HG03175 (cell line): ENCODE measurements around the gene TTLL10.

Source experiments
- ATAC-seq: cut with Tn5 transposase; IDR thresholded peaks from one replicate; pipeline ENCODE4 v1.9.1; 2021; ENCODE audit warnings: mild to moderate bottlenecking, moderate library complexity; ENCODE audit not compliant: unreplicated experiment

The TTLL10 gene

DNA sequence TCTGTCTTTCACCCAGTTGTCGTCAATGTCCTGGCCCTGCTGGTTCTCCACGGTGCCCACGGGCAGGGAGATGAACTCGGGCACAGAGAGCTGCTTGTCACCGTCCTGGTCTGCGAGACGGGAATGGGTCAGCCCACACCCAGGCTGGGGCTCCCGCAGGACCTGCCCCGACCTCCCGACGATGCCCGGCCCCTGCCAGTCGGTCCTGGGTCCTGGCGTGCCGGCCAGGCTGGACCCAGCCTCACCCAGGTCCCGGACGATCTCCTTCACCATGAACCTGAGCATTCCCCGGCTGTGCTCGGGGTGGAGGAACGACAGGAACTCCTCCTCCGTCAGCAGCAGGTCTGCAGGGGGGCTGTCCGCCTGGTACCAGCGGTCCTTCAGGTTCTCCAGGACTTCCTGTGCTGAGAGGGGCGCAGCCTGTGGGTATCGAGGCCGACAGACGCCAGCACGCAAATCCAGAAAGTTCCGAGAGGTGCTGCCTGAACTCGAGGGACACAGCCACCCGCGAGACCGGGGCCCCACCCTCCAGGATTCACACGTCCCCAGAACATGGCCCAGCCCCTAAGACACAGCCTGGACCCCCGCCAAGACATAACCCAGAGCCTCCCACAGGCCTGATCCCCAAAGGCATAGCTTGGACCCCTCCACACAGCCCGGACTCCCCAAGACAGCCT, 45.0 kb downstream of the TTLL10 start:
- ATAC-seq, result no peak

DNA sequence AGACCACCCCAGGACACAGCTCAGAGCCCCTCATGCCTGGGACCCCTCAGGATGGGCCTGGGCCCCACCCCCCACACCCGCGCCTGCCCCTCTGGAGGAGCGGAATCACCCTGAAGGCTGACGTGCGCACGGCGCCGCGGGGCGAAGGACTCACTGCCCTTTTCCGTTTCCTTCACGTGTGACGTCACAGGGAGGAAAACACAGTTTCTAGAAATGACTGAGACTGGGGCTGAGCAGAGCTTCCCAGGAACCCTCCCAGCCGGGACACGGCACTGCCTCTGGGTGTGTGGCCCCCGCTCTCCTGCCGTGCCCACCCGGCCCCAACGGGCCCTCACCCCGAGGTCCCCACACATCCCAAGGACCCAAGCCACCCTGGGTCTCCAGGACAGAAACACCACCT, 45.7 kb downstream of the TTLL10 start:
- no peak for ATAC-seq

DNA sequence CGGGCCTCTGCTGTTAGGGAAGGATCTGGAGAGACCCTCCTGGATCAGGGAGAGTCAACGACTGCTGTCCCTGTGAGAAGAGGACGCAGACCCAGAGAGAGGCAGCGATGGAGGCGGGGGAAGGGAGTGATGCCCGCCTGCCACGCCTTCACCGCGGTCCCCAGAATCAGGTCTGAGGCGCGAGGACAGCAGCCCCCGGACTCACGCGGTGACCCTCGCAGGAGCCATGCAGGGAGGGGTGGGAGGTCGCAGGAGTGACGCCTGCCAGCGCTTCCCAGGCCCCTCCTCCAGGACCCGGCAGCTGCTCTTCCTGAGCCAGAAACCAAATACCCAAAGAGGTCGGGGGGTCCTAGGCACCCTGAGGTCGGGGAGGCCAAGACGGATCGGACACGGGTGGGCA, 46.5 kb downstream of the TTLL10 start:
- no peak for ATAC-seq

DNA sequence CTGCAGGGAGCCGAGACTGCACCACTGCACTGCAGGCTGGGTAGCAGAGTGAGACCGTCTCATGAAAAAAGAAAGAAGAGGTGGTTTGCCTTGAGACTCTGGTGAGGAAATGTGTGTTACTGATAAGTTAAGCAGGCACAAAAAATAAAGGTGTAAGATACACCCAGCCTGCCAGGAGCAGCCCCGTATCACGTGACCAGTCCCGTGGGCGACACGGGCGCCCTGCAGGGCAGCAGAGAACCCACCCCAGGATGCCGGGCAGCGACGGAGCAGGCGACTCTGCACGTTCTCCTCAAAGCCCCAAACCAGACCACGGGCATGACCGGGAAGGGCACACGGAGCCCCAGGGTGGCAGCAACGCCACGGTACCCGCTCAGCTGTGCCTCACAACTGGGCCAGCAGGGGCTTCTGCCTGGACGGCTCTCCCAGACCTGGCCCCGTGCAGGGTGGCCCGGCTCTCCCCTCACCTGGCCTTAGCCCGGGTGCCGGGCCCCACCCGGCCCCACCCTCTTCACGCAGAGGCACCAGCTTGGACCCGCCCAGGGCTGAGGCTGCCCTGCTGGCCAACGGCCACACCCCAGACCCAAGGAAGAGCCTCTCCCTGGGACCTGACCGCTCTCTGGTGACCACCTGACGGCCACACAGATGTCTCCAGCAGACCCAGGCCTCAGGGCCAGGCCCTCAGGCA, 48.4 kb downstream of the TTLL10 start:
- ATAC-seq, result no peak

DNA sequence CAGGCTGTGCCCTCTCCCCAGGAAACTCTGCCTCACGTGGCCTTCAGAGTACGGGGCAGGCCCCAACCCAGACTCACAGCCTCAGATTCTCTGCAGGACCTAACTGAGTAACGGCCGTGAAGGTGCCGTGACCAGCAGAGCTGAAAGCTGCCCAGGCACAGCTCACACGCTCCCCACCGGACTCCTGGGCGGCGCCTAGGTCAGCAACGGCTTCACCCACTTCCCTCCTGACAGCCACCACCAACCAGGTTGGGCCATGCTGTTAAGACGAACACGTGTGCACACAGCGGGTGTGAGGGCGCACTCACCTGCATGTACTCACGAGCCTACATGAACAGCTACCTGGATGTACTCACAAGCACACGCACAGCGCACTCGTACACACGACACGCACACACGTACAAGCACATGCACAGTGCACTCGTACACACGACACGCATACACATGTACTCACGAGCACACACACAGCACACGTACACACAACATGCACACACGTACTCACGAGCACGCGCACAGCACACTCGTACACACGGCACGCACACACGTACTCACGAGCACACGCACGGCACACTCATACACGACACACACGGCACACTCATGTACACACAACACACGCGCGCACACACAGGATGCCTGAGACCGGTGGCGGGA, 49.0 kb downstream of the TTLL10 start:
- ATAC-seq, result no peak

GRCh38 chr1:1223321-1223720, 49.6 kb downstream of the TTLL10 start:
- no peak for ATAC-seq

DNA sequence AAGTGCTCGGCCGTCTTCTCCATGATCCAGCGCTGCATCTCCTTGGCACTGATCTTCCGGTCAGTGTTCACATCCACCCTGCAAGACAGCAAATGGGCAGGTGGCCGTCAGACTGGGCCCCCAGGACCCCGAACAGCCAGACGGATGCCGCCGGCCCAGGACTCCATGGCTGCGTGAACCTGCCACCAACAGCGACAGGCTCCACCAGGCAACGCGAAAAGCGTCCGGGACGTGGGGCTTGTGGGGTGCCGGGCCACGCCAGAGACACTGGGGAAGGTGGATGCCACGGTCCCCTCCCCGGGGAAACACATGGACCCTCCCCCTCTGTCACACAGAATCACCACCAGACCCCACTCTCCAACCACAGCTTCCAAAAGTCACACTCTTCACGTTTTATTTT, 50.2 kb downstream of the TTLL10 start:
- no peak for ATAC-seq

DNA sequence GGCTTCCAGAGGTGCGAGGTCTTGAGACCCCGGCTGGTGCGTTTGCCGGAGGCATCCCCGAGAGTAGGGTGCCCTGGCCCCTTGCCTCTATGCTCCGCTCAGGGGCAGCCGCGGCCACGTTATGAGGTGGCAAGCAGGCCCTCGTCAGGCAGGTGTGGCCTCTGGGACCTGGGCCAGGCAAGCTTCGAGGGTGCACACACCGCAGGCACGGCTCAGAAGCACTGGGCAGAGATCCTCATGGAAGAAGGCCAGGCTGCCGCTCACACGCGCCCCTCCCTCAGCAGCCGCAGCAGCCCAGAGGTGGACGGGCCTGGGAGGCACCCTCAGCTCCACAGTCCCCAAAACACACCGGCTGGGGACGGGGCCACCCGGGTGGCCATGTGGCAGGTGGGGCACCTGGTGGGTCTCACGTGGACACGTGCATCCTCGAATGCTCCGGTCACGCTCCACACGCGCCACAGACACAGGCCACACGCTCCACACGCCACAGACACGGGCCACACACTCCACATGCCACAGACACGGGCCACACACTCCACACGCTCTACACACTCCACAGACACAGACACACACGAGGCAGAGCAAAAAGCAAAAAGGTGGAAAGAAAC, 51.7 kb downstream of the TTLL10 start:
- ATAC-seq, result no peak

- ATAC-seq, result no peak
Observed at GRCh38 chr1:1225913-1226312, 52.2 kb downstream of the TTLL10 start.

DNA sequence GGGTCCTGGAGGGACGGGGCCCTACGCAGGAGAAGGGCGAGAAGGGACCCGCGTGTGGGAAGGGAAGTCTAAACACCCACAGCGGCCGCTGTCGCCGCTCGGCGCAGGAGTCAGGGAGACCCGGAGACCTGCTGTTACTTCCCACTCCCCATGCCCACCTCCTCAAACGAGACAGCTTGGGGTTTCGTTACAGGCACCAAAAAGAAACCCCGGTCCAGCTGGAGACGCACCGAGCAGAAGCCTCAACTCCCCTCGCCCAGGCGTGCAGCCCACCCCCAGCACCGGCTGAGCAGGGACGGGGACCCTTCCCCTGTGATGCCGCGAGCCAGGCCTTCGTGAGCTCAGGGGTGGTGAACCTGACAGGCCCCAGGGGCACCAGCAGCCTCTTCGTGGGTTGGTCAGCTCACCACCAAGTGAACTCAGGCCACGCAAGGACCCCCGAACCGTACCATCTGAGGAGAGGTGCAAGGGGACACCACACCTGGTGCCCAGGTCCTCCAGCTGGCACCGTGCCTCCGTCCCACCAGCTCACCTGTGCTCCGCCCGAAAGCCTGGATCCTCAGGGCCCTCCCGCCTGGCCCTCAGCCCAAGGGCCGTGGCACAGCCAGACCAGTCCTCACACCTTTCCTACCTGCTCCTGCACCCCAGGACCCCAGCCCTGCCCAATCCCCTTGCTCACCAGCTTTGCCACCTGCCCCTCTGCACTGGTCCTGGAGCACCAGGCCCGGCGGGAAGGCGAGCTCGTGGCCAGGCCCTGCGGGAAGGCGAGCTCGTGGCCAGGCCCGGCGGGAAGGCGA, 53.1 kb downstream of the TTLL10 start:
- no peak for ATAC-seq

GRCh38 chr1:1227386-1227785, 53.7 kb downstream of the TTLL10 start:
- ATAC-seq, result no peak

DNA sequence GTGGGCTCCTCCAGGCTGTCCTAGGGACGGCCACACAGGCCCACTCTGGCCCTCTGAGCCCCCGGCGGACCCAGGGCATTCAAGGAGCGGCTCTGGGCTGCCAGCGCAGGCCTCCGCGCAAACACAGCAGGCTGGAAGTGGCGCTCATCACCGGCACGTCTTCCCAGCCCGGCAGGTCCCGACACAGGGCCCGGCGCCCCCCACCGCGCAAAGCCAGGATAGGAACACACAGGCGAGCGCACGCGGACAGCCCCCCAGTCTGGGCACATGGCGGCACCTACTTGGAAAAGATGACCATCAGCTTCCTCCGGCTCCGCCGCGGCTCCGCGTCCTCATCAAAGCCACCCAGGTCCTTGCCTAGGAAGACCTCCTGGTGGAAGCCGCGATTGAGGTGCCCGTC, 54.5 kb downstream of the TTLL10 start:
- ATAC-seq, result no peak

DNA sequence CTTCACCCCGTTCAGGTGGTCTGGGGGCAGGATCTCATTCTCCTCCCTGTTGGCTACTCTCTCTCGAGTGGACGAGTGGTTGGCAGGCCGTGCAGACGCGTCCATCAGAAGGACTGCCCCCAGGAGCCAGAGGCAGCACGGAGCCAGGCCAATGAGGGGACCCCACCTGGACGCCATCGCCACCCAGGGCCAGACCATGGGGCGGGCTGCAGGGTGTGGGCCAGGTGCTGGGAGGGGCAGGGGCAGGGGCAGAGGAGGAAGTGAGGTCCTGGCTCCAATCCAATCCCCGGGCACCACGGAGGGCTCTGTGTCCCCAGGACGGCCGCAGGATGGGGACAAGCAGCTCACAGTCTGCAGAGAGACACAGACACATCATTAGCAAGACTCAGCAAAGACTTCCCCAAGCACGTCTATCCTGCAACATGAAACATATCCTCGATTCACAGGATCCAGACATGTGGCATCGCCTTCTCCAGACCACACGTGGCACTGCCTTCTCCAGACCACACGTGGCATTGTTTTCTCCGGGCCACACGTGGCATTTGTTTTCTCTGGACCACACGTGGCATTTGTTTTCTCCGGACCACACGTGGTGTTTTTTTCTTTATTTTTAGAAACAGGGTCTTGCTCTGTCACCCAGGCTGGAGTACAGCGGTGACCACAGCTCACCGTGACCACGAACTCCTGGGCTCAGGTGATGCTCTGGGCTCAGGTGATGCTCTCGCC, 55.1 kb downstream of the TTLL10 start:
- no peak for ATAC-seq

DNA sequence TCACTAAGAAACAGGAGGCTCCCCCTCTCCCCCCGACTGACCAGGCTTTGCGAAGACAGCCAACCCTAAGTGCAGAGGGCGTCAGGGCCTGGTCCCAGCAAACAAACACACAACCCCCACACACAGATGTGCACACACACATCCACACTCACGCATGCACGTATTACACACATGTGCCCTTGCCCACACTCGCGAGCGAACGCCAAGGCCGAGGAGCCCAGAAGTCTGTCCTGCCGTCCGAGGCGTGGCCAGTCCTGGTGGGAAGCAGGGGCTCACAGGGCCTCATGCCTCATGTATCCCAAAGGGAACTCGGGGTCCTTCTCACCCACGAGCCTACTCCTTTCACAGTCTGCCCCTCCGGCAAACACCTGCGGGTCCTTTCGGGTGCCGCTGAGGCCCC, 56.1 kb downstream of the TTLL10 start:
- ATAC-seq, result no peak

GRCh38 chr1:1230656-1231399, 57.1 kb downstream of the TTLL10 start:
- no peak for ATAC-seq

DNA sequence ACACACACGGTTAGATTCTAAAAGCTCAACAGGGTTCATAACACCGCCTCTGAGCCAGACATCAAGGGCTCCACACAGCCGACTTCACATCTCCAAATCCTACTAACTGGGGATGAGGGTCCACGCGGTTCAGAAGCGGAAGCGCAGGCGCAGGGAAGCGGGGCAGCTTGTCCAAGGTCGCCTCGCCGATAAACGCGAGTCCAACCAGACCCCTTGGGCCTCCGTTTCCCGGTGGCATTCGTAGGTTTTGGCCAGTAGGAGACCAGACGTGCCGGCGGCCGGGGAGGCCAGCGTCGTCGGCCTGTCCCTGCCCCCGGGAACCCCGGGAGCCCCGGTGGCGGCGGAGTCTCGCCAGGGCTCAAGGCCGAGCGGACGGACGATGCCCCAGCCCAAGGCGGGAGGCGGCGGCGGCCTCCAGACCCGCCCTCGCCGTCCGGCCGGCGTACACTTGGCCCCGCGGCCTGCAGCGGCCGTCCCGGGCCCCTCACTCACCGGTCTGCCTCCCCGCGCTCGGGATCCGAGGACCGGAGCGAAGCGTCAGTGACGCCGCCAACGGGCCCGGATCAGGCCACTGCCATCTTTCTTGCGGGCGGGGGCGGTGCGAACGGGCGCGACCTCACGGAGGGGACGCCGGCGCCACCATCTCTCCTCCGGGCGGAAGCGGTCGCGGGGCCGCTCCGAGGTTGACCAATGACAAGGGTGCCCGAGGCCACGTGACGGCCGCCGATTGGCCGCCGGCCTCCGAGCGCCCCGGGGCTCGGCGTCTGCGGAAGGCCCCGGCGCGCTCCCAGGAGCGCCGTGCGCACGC, 57.9 kb downstream of the TTLL10 start, which contains the start of gene SDF4:
Gene SDF4 (minus strand): TSS at position 602 of the 808 bp plus-strand sequence. CDS start 3,229 bp downstream, outside the sequence.
- peak; percentile 94 for ATAC-seq

- ATAC-seq, result no peak
Observed at GRCh38 chr1:1232208-1232795, 58.6 kb downstream of the TTLL10 start, which contains the start of gene B3GALT6. Gene B3GALT6, plus strand, starts transcription at chr1:1232237. Its CDS starts 42 bp downstream, at chr1:1232279.
